GM18499 (cell line): Measurements from ENCODE around the gene MRPL9.

Source experiments
- ATAC-seq: cut with Tn5 transposase; IDR thresholded peaks from one replicate; pipeline ENCODE4 v1.9.1; 2021; ENCODE audit warnings: moderate number of reproducible peaks; ENCODE audit not compliant: insufficient read depth, unreplicated experiment

The MRPL9 gene

GRCh38 chr1:151713874-151714273 lies 49.4 kb downstream of the MRPL9 start:
- no peak for ATAC-seq

GRCh38 chr1:151713044-151713443 lies 50.3 kb downstream of the MRPL9 start:
- no peak for ATAC-seq

DNA sequence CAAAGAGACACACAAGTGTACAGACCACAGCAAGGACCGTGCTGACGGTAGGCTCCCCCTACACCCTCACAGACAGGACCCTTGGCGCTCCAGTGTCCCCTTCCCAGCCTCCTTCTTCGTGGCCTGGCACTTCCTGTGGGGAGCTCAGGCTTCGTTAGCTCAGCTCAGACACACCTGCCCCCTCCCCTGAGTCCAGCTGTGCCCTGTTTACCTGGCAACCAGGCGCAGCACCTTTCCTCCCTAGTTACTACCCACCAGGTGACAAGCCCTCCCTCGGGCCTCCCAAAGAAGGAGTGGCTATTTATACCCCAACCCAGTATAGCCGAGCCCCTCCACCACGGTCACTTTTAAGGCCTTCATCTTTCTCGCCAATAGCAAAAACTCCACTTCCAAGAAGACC lies 51.3 kb downstream of the MRPL9 start:
- ATAC-seq: no peak

DNA sequence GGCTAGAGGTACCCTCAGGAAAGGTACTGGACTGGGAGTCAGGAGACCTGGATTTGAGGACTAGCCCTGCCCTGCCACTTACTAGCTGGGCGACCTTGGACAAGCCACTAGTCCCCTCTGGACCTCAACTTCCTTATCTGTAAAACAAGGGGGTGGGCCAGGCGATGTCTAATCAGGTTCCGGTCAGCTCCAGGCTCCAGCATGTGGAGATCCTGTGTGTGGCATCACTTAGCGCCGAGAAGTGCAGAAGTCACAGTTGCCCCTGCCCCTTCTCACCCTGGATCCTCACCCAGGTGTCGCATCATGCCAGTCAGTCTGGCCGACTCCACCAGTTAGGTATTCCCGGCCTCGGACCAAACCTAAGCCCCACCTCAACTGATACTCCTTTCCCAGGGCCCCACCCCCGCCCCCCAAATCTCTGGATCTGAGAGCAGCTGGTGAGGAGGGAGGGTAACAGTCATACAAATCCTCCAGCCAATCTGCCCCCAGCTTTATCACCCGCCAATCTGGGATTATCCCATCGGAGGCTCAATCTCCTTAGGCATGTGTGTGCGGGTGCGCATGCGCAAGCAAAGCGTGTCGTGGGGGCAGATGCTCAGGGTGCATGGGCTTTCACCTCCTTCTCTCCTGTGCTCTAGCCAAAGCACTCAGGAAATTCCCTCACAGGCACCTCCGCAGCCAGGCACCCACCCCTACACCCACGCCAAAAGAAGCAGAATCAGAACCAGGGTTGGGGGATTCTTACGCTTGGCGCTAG lies 52.1 kb downstream of the MRPL9 start:
- no peak for ATAC-seq

DNA sequence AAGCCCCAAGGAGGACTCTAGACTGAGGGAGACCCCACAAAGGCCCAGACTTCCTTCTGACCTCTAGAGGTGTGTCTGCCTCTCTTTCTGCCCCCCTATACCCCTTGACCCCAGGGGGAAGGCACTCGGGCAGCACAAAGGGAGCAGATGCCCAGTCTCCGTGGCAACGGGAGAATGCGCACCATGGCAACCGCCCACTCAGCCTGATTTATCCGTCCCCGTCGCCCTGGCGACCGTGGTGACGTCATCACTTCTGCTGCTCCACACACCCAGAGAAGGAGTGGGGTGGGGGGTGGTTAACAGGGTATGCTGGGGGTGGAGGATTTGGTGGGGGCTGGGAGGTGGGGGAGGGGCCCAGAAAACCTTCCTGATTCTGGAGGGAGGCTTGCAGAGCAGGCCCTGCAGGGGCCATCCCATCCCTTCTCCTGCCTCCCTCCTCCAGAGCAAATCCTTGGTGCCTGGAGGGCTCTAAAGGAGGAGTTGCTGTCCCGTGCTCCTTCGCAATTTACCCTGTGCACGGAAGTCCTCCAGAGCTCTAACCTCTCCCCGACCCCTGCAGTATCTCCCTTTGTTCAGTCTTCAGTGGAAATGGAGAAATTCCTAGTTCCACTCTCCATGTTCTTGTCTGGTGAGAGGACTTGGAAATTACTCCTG lies 53.0 kb downstream of the MRPL9 start:
- no peak for ATAC-seq
